Measurements from ENCODE around the gene ALDH3A2. TPM values are rescaled to one million over a fixed set of nuclear protein-coding genes. Genes with fewer than 3 reads are reported as not detected.

The ALDH3A2 gene
- total RNA-seq = 20.1 and 25.9 TPM in 2 replicates

GRCh38 chr17:19648475-19649273, at the start of gene ALDH3A2:
ALDH3A2 (plus strand) TSS chr17:19648751; CDS start chr17:19648972, 221 bp downstream.

GRCh38 chr17:19716108-19717030, 67.8 kb downstream of the ALDH3A2 start, which contains the start of gene SLC47A2:
SLC47A2 (minus strand) TSS chr17:19716584; CDS start chr17:19716555, 29 bp downstream.

Small RNA genes within 50 kb of the gene (small RNA-seq; reads per million reads assigned to genes)
- gene NMTRQ-TTG12-1 (ENCODE audit: low replicate concordance) = not detected
- not detected for gene RF00322 (ENCODE audit: low replicate concordance)

Other genes starting within 250 kb of the ALDH3A2 start
- gene RNF112, start 237.5 kb upstream of the ALDH3A2 start, total RNA-seq = 0.22 and 0.29 TPM in 2 replicates
- gene SLC47A1, start 114.9 kb upstream of the ALDH3A2 start, total RNA-seq = 0.14 and 0.44 TPM in 2 replicates
- gene SLC47A2, start 67.8 kb downstream of the ALDH3A2 start, total RNA-seq = not detected in 2 replicates
- gene ALDH3A1, start 99.5 kb downstream of the ALDH3A2 start, total RNA-seq = not detected in 2 replicates
- 15.0 and 16.0 TPM in 2 replicates for gene ULK2, start 219.2 kb downstream of the ALDH3A2 start, total RNA-seq

Measured in placental pericyte (primary cell).